Measurements from ENCODE around the gene BAK1. TPM values are rescaled to one million over a fixed set of nuclear protein-coding genes. Genes with fewer than 3 reads are reported as not detected.

Gene BAK1
- total RNA-seq, 6 donors from 2014 or later, result 9.2 to 23.5 (median 13.7) TPM

GRCh38 chr6:33589731-33590530, 9.9 kb upstream of the BAK1 start:
- peak overlapping the region; percentile 83 to 93 (median 87) for H3K27ac ChIP-seq
- peak; percentile 72 to 86 for ATAC-seq (ENCODE audit: low FRiP score in 2 of 2)

GRCh38 chr6:33589392-33589730, 9.3 kb upstream of the BAK1 start:
- DNase-seq (no peak), ATAC-seq (ENCODE audit: low FRiP score in 2 of 2) (no peak)
- no peaks in the 10 kb centered on the region for H3K27me3 ChIP-seq
- no peak overlapping the region for H3K4me3 ChIP-seq
- no peaks in the 10 kb centered on the region for H3K36me3 ChIP-seq
- peak overlapping the region; percentile 83 to 93 (median 87) for H3K27ac ChIP-seq
- H3K4me1 ChIP-seq, result peaks cover 39 to 50% (median 45%) of the 10 kb centered on the region in 4 donors
- TF ChIP-seq EP300 (IDR thresholded peaks at IDR 0.05) (peak in 1 of 4 donors; percentile 24), CTCF (IDR thresholded peaks at IDR 0.05) (no peak), POLR2AphosphoS5 (IDR thresholded peaks at IDR 0.05) (peak in 1 of 2 donors; percentile 17), POLR2A (IDR thresholded peaks at IDR 0.05) (no peak)
- no peaks in the 10 kb centered on the region for H3K9me3 ChIP-seq
- 20 to 61% methylated on average over 1 to 4 of the region's 4 CpGs for WGBS, 2 donors

More at GRCh38 chr6:33589731-33590530, 9.9 kb upstream of the BAK1 start:
- peak in 1 of 2 donors; percentile 90 for DNase-seq
- H3K27me3 ChIP-seq, result no peaks in the 10 kb centered on the region
- WGBS, 2 donors, result 32 to 35% methylated on average over 8 to 9 of the region's 9 CpGs
- no peaks in the 10 kb centered on the region for H3K9me3 ChIP-seq
- no peaks in the 10 kb centered on the region for H3K36me3 ChIP-seq
- peaks cover 39 to 50% (median 45%) of the 10 kb centered on the region in 4 donors for H3K4me1 ChIP-seq
- peak; percentile 35 to 50 for TF ChIP-seq POLR2AphosphoS5 (IDR thresholded peaks at IDR 0.05)
- TF ChIP-seq CTCF (IDR thresholded peaks at IDR 0.05), result peak; percentile 70 to 89 (median 78)
- TF ChIP-seq EP300 (IDR thresholded peaks at IDR 0.05), result peak in 2 of 4 donors; percentile 26 to 94
- TF ChIP-seq POLR2A (IDR thresholded peaks at IDR 0.05), result no peak
- no peak overlapping the region for H3K4me3 ChIP-seq

- H3K27ac ChIP-seq, result peak overlapping the region; percentile 83 to 93 (median 87)
- no peaks in the 10 kb centered on the region for H3K9me3 ChIP-seq
- H3K36me3 ChIP-seq, result no peaks in the 10 kb centered on the region
- H3K4me3 ChIP-seq, result no peak overlapping the region
- ATAC-seq (ENCODE audit: low FRiP score in 2 of 2) (no peak), DNase-seq (no peak)
- H3K4me1 ChIP-seq, result peaks cover 39 to 50% (median 45%) of the 10 kb centered on the region in 4 donors
- TF ChIP-seq POLR2AphosphoS5 (IDR thresholded peaks at IDR 0.05), result no peak
- TF ChIP-seq POLR2A (IDR thresholded peaks at IDR 0.05), result no peak
- TF ChIP-seq EP300 (IDR thresholded peaks at IDR 0.05), result no peak
- TF ChIP-seq CTCF (IDR thresholded peaks at IDR 0.05), result no peak
- WGBS, 2 donors, result 85 to 98% methylated on average over 4 of the region's 4 CpGs
- no peaks in the 10 kb centered on the region for H3K27me3 ChIP-seq
Observed at GRCh38 chr6:33588894-33589293, 8.8 kb upstream of the BAK1 start.

GRCh38 chr6:33587529-33587928, 7.5 kb upstream of the BAK1 start:
- Histone ChIP-seq H3K36me3 (no peaks in the 10 kb centered on the region), H3K27me3 (no peaks in the 10 kb centered on the region), H3K9me3 (no peaks in the 10 kb centered on the region), H3K4me3 (no peak overlapping the region), H3K4me1 (peaks cover 30 to 43% (median 38%) of the 10 kb centered on the region in 4 donors), H3K27ac (no peak overlapping the region)
- WGBS, 2 donors, result 91 to 95% methylated on average over 8 of the region's 8 CpGs
- no peak for DNase-seq
- ATAC-seq (ENCODE audit: low FRiP score in 2 of 2), result no peak
- no peak for TF ChIP-seq EP300 (IDR thresholded peaks at IDR 0.05)
- TF ChIP-seq CTCF (IDR thresholded peaks at IDR 0.05), result no peak
- TF ChIP-seq POLR2A (IDR thresholded peaks at IDR 0.05), result no peak
- TF ChIP-seq POLR2AphosphoS5 (IDR thresholded peaks at IDR 0.05), result no peak

Measured in upper lobe of left lung (tissue), 6 donors.